ENCODE results near the gene FAF1.

FAF1 gene

DNA sequence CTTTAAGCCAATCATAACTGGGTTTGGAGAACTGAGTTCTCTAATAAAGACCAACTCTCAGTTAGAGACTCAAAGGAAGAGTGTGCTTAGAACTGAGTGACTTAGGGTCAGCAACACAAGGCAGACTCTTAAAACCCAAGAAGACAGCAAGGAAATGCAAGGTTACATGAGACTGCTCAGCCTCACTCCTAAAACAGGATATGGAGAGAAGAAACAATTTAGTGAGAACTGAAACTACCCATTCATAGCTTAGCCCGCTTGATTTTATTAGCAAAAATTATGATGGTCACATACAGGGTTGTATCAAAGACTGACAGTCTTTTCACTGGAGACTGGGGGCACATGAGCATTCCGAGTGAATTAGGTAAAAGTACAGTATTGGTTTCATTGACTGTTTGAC, 457.9 kb downstream of the FAF1 start:
- DNase-seq = no peak

GRCh38 chr1:50497007-50497406, 463.1 kb downstream of the FAF1 start:
- no peak for DNase-seq

DNA sequence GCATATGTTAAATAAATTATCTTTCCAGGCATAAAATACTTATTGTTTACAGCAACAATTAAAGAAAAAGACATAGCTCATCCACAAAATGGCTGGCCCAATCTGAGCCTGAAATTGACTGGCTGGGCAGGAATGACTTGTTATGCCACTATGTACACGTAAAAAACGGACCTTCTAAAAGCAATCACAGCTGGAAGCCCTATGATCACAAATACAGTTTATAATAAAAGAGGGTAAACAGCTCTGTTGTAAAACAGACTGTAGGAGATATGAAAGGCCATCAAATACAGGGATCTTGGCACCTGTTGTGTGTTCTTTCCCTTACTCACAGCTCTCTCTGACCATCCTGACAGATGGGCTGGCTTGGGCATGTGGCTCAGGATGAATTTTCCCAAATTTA, 466.4 kb downstream of the FAF1 start:
- DNase-seq = no peak

DNA sequence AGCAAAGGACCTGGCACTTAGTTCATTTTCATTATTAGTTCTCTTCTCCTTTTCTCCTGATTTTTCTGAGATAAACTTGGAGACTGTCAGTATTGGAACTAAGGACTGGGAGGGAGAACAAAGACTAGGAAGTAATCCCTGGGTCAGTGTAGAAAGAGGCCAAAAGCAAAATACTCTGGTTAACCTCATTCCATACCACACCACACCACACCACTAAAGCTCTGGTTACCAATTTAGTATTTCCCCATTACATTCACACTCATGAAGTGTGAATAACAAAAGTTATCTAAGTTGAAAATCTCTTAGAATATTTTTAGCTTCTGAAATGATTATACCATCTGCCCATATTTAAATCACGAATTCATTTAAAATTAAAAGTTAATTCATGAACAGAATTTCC, 467.9 kb downstream of the FAF1 start:
- no peak for DNase-seq

DNA sequence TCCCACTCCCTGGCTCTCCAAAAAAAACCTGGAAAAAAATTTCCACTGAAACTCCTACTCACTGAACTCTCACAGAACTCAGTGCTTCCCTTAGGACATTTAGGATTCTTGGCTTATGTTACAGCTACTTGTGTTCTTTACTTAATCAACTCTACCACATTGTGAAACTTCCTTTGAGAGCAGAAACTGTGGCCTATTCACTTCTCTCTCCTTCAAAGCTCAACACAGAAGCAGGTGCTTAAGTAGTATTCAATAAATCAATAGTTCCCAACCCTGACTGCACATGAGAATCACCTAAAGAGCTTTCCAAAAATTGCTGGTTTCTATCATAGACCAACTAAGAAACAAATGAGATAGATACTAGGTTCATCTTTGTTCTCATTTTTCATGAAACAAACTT, 468.9 kb downstream of the FAF1 start:
- no peak for DNase-seq

GRCh38 chr1:50490640-50491039, 469.4 kb downstream of the FAF1 start:
- no peak for DNase-seq

- DNase-seq = no peak
These were observed 471.2 kb downstream of the FAF1 start for GRCh38 chr1:50488876-50489275.

- no peak for DNase-seq
These were observed 471.7 kb downstream of the FAF1 start for GRCh38 chr1:50488356-50488755.

DNA sequence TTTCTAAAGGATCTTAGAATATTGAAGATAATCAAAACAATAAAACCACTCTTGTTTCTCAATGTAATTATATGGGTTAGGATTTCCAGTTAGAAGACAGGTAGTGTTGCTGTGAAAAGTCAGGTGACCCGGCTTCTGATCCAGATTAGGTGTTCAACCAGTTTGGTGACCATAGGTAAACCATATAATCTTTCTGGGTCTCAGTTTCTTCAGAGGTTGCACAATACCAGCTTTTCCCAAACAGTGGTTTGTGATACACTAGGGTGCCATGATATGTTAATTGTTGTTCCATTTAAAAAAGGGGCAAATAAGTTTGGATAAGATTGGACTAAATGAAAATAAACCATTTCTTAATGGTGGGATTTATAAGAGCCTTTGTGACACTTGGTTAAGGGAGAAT, 472.3 kb downstream of the FAF1 start:
- DNase-seq = no peak

DNA sequence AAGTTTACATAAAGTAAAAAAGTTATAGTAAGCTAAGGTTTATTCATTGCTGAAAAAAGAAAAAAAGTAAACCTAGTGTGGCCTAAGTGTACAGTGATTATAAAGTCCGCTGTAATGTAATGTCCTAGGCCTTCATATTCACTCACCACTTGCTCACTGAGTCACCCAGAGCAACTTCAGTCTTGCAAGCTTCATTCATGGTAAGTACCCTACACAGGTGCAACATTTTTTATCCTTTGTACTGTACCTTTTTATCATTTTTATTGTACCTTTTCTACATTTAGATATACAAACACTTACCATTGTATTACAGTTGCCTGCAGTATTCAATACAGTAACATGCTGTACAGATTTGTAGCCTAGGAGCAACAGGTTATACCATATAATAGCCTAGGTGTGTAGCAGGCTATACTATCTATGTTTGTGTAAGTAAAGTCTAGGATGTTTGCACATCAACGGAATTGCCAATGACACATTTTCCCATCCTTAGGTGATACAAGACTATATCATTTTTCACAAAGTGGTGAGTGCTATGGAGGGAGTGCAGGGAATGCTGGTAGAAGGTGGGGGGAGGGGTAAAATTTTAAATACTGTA, 478.8 kb downstream of the FAF1 start:
- DNase-seq = no peak

DNA sequence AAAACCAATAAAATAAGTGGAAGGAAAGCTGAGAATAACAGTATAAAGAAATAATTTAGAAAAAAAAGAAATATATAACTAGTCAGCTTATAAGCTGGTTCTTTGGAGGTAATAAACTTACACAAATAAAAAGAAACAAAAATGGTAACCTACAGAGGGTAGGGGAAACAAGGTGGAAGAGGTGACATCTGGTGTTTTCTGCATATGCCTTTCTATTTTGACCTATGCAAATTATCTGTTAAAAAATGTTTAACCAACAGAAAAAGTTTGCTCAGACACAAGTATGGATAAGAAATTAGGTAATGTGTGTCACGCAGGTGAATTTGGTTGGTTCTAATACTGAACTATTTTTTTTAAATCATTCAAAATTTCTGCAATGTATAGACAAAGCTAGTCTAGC, 483.3 kb downstream of the FAF1 start:
- DNase-seq = no peak

DNA sequence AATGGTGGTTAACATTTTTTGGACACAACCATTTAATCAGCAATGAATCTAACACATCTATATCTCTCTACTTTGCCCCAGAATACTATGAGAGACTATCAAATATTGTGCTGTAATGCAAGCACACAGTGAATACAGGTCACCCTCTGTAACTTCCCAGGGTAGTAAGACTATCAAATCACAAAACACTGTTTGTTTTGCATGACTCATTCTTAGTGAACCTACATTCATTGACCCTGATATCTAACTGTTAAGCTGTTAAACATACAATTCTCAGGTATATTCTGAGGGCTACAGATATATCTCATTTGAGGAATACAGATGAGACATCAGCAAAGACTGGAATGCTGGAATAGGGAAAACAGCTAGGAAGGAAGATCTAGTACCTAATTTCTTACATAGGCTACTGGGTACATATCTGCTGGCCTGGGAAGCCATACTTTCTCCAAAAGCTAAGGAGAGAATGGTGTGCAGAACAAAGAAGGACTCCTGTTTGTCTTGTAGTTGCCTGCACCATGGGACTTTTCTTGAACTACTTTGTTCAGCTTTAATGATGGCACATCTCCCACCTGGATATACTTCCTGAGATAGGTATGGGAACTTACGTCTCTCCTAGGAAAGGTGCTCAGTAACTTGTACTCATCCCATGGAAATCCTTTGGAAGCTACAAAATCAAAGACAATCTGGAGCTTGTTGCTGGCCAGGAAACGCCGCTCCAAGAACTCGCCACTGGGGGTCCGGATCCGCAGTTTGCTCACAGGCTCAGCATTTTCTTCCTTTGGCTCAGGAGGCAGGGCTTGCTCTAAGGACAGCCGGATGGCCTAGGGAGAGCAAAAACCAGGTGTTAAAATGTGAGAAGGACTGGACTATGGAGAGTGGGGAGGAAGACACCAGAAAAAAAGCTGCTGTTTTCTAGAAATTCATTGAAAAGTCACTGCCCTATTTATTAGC, 484.9 kb downstream of the FAF1 start:
- DNase-seq = no peak

DNA sequence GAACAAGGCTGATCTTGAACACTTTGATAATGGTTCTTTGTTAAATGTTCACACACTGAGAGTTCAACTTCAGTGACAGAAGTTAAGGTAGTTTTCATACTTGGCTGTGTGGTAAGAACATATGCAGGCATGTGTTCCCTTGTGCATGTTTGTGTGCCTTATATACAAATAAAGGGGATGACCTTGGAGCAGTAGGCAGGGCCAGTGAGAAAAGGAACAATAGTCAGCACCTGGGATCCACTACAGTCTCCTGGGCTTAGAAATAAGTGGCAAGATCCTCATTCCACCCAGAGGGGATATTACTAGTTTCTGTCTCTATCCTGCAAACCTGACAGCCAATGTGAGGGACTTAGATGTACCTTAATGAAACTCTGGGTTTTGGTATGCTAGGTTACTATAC, 486.6 kb downstream of the FAF1 start:
- no peak for DNase-seq

- no peak for DNase-seq
These were observed 488.1 kb downstream of the FAF1 start for GRCh38 chr1:50471967-50472366.

- no peak for DNase-seq
These were observed 497.1 kb downstream of the FAF1 start for GRCh38 chr1:50462964-50463363.

DNA sequence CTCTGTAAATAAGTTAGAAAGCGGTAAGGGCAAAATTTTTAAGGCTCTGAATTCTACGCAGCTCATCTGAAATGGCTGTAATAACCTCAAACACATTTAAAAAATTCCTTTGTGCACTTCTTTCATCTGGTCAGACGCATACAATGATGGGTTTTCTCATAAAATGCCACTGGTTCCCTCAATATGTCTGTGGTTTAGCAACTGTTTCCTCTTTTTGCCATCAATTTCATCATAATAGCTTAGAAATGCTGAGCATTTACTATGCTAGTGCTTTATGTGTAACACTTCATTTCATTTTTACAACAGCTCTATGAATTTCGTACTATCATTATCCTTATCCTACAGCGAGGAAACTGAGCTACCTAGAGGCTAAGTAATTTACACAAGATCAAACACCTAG, 501.6 kb downstream of the FAF1 start:
- DNase-seq = no peak

- DNase-seq = no peak
These were observed 505.2 kb downstream of the FAF1 start for GRCh38 chr1:50454911-50455310.

GRCh38 chr1:50453266-50453665, 506.8 kb downstream of the FAF1 start:
- no peak for DNase-seq

- DNase-seq = no peak
These were observed 507.4 kb downstream of the FAF1 start for GRCh38 chr1:50452700-50453099.

GRCh38 chr1:50450861-50451653, 509.0 kb downstream of the FAF1 start:
- no peak for DNase-seq

- no peak for DNase-seq
These were observed 512.1 kb downstream of the FAF1 start for GRCh38 chr1:50447961-50448360.

- peak in 2 of 56 donors; percentile 1 to 2 for DNase-seq
These were observed 518.9 kb downstream of the FAF1 start for GRCh38 chr1:50441183-50441582.
